SK-N-SH (cell line): ENCODE results near the gene CELSR1. TPM values are rescaled to one million over a fixed set of nuclear protein-coding genes. Genes with fewer than 3 reads are reported as not detected.

Experiments used
- CTCF ChIA-PET: fragments of 300-600, 350-600 bp; formaldehyde crosslinking; extraction: SDS; loops from one replicate; lab custom pipeline; 2021; lab: Yijun Ruan, JAX
- POLR2A ChIA-PET: fragments of 350-600 bp; sonication (Branson Sonifier 250); formaldehyde crosslinking; extraction: SDS; loops from one replicate; lab custom pipeline; 2020; ENCODE audit warnings: antibody characterized with exemption, inconsistent platforms; lab: Yijun Ruan, JAX
- DNase-seq: peaks from one replicate; pipeline ENCODE4 v3.0.0; 2012
- H2AFZ ChIP-seq: fragments of 200-600 bp; sonication (generic); 2 replicates; pipeline ENCODE4 v1.8.1; 2016; ENCODE audit warnings: antibody characterized with exemption, mild to moderate bottlenecking, low read depth
- H3F3A ChIP-seq: fragments of 200-600 bp; sonication (generic); replicated peaks from 2 replicates; pipeline ENCODE3; 2016; ENCODE audit warnings: antibody characterized with exemption, mild to moderate bottlenecking; ENCODE audit not compliant: insufficient read depth
- H3K27ac ChIP-seq, 2 experiments: fragments of 200-500 bp in 1 of 2; fragments of 200-600 bp in 1 of 2; sonication (Bioruptor generic) in 1 of 2; sonication (generic), shearing (Covaris generic) in 1 of 2; 2 replicates each; pipeline versions ENCODE4 v1.5.1 to v1.6.1; 2014 to 2016; ENCODE audit warnings: low read depth in 2 of 2, inconsistent platforms in 1 of 2, low read length in 1 of 2, mild to moderate bottlenecking in 1 of 2, mixed read lengths in 1 of 2
- H3K27me3 ChIP-seq: fragments of 200-600 bp; sonication (generic), shearing (Covaris generic); 2 replicates; pipeline ENCODE4 v1.6.1; 2016; ENCODE audit warnings: mixed run types; ENCODE audit not compliant: insufficient read depth
- H3K36me3 ChIP-seq, 2 experiments: fragments of 200-500 bp in 1 of 2; fragments of 200-600 bp in 1 of 2; sonication (Bioruptor generic) in 1 of 2; sonication (generic) in 1 of 2; replicated peaks in 1 of 2; 2 replicates each; pipeline versions ENCODE3 to v1.5.1; 2014 to 2016; ENCODE audit warnings: low read length in 1 of 2, mild to moderate bottlenecking in 1 of 2; ENCODE audit not compliant: insufficient read depth in 2 of 2, control insufficient read depth in 1 of 2
- H3K4me1 ChIP-seq, 2 experiments: fragments of 200-500 bp in 1 of 2; fragments of 200-600 bp in 1 of 2; sonication (Bioruptor generic) in 1 of 2; sonication (generic), shearing (Covaris generic) in 1 of 2; 2 replicates each; pipeline versions ENCODE4 v1.5.1 to v1.6.1; 2014 to 2016; ENCODE audit warnings: low read depth in 1 of 2, low read length in 1 of 2, mixed run types in 1 of 2; ENCODE audit not compliant: insufficient read depth in 2 of 2, control insufficient read depth in 1 of 2
- H3K4me2 ChIP-seq: fragments of 200-600 bp; sonication (generic), shearing (Covaris generic); 2 replicates; pipeline ENCODE4 v1.6.1; 2017; ENCODE audit warnings: mixed run types
- H3K4me3 ChIP-seq, 2 experiments: fragments of 200-500 bp in 1 of 2; fragments of 200-600 bp in 1 of 2; sonication (Bioruptor generic) in 1 of 2; sonication (generic), shearing (Covaris generic) in 1 of 2; 2 replicates each; pipeline versions ENCODE4 v1.5.1 to v1.8.1; 2014 to 2016; ENCODE audit warnings: low read depth in 2 of 2, inconsistent platforms in 1 of 2, low read length in 1 of 2, mild to moderate bottlenecking in 1 of 2, mixed read lengths in 1 of 2, moderate library complexity in 1 of 2
- H3K79me2 ChIP-seq: fragments of 200-600 bp; sonication (generic); 2 replicates; pipeline ENCODE4 v1.8.1; 2017; ENCODE audit warnings: mild to moderate bottlenecking; ENCODE audit not compliant: insufficient read depth
- H3K9ac ChIP-seq: fragments of 200-600 bp; sonication (generic); 2 replicates; pipeline ENCODE4 v1.6.1; 2017; ENCODE audit warnings: mixed run types
- H3K9me2 ChIP-seq: fragments of 200-600 bp; sonication (generic); 2 replicates; pipeline ENCODE4 v1.6.1; 2017; ENCODE audit warnings: mixed run types
- H3K9me3 ChIP-seq: fragments of 200-600 bp; sonication (generic); 2 replicates; pipeline ENCODE4 v1.6.1; 2017; ENCODE audit warnings: mixed run types, mild to moderate bottlenecking, moderate library complexity
- H4K20me1 ChIP-seq: fragments of 200-600 bp; sonication (generic); 2 replicates; pipeline ENCODE4 v1.6.1; 2017; ENCODE audit warnings: mild to moderate bottlenecking, mixed run types; ENCODE audit not compliant: insufficient read depth
- CHD2 ChIP-seq: fragments of 150-350 bp; IDR thresholded peaks from 2 replicates; pipeline ENCODE4 v1.6.1; 2018; ENCODE audit warnings: low read length; ENCODE audit not compliant: partially characterized antibody
- FOSL2 ChIP-seq: IDR thresholded peaks from 2 replicates; pipeline ENCODE4 v1.4.0; 2012; ENCODE audit warnings: low read depth, mild to moderate bottlenecking, moderate library complexity, borderline replicate concordance
- FOXJ3 ChIP-seq: sonication (generic); formaldehyde crosslinking; IDR thresholded peaks from 2 replicates; pipeline ENCODE4 v1.5.1; 2020; ENCODE audit warnings: mild to moderate bottlenecking, missing genetic modification reagents
- GATA2 ChIP-seq: sonication (generic); formaldehyde crosslinking; IDR thresholded peaks from 2 replicates; pipeline ENCODE4 v1.5.0; 2020; ENCODE audit warnings: mild to moderate bottlenecking, missing genetic modification reagents
- JUND ChIP-seq: IDR thresholded peaks from 2 replicates; pipeline ENCODE4 v1.4.0; 2012
- MEF2A ChIP-seq: IDR thresholded peaks from 2 replicates; pipeline ENCODE4 v1.4.0; 2012; ENCODE audit warnings: low read depth, borderline replicate concordance
- MXI1 ChIP-seq: IDR thresholded peaks from 2 replicates; pipeline ENCODE4 v1.6.1; 2012; ENCODE audit warnings: mild to moderate bottlenecking, low read depth, low read length, improper control_type of control experiment
- NRF1 ChIP-seq: IDR thresholded peaks from 2 replicates; pipeline ENCODE4 v1.6.1; 2012; ENCODE audit warnings: low read depth, mild to moderate bottlenecking, low read length
- POLR2AphosphoS5 ChIP-seq: IDR thresholded peaks from 2 replicates; pipeline ENCODE4 v1.6.1; 2012; ENCODE audit warnings: low read depth, low read length
- RAD21 ChIP-seq: IDR thresholded peaks from 2 replicates; pipeline ENCODE4 v1.6.1; 2012; ENCODE audit warnings: mild to moderate bottlenecking, low read length
- RFX5 ChIP-seq: IDR thresholded peaks from 2 replicates; pipeline ENCODE4 v1.6.1; 2012; ENCODE audit warnings: mild to moderate bottlenecking, improper control_type of control experiment, low read length
- RXRA ChIP-seq: IDR thresholded peaks from 2 replicates; pipeline ENCODE4 v1.4.0; 2012; ENCODE audit warnings: low read depth, mild to moderate bottlenecking, borderline replicate concordance
- TAF1 ChIP-seq: IDR thresholded peaks from 2 replicates; pipeline ENCODE4 v1.6.1; 2012; ENCODE audit warnings: low read depth, mild to moderate bottlenecking, low read length, moderate library complexity, borderline replicate concordance
- TCF12 ChIP-seq: IDR thresholded peaks from 2 replicates; pipeline ENCODE4 v1.4.0; 2012
- TEAD4 ChIP-seq: IDR thresholded peaks from 2 replicates; pipeline ENCODE4 v1.4.0; 2012; ENCODE audit warnings: mild to moderate bottlenecking, borderline replicate concordance; ENCODE audit not compliant: insufficient read depth
- WGBS: methylation state at CpG from one replicate; pipeline ENCODE4 v1.1.6; 2017; ENCODE audit warnings: low lambda C conversion rate; 5-methylcytosine and 5-hydroxymethylcytosine counted together
- polyA plus RNA-seq, 3 experiments: library from polyadenylated mRNA; depleted of rRNA; stranded (reverse); fragments of >200 nt; gene quantifications; 2 replicates each; pipeline ENCODE4 v1.2.3, GENCODE V29; 2012
- TF ChIP-seq, protein P1 (sequence below): IDR thresholded peaks from 2 replicates; pipeline ENCODE4; 2012
- TF ChIP-seq, protein P2 (sequence below): fragments of 150-350 bp; IDR thresholded peaks from 2 replicates; pipeline ENCODE4 v1.6.1; 2016; ENCODE audit warnings: mild to moderate bottlenecking, low read depth, low read length
- TF ChIP-seq, protein P3 (sequence below): IDR thresholded peaks from 2 replicates; pipeline ENCODE4 v1.4.0; 2012; ENCODE audit warnings: low read depth
- TF ChIP-seq, protein P4 (sequence below): IDR thresholded peaks from 2 replicates; pipeline ENCODE4 v1.4.0; 2012; ENCODE audit warnings: low read depth, borderline replicate concordance
- TF ChIP-seq, protein P5 (sequence below): fragments of 150-350 bp; IDR thresholded peaks from 2 replicates; pipeline ENCODE4 v1.6.1; 2017; ENCODE audit warnings: antibody characterized with exemption, low read length, low read depth, borderline replicate concordance

The CELSR1 gene
- polyA plus RNA-seq, 1 of the 3 experiments (the other 2 are of a cell fraction) = 5.0 TPM

DNA sequence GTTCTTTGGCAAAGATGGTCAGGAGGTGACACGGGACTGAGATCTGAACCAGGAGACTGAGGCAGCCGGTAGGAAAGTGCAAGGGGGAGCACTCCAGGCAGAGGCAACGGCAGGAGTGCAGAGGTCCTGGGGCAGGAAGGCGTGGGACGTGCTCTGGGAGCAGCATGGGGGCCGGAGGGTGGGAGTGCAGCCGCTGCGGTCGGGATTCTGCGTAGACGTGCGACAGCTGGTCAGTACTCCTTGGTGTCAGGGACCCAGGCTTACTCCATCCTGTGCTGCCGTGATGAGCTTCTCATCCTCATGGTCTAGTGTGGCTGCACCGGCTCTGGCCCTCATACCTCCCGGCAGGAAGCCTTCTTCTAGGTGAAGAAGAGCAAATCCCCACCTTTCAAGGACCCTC, 218.8 kb downstream of the CELSR1 start:
- Histone ChIP-seq H3K4me3 (no peak overlapping the region), H3K27me3 (no peaks in the 10 kb centered on the region)
- 94% methylated on average over 14 of the region's 15 CpGs for whole genome bisulfite sequencing

DNA sequence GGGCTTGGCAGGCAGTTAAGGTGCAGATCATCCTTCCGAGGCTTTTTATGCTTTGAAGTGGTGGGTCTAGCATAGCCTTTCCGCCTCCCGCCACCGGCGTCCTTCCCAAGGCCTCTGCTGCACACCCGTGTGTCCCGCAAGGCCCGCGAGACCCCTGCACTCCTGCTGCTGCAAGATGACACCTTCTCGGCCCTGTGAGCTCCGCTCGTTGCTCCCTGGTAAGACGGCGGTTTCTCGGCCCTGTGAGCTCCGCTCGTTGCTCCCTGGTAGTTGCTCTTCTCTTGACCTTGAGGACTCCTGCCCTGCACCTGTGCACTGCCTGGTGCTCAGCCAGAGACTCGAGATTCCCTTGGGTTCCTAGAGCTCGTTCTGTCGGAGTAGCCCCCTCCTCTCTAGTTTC, 219.8 kb downstream of the CELSR1 start:
- ChIA-PET CTCF (interaction anchor here (0.8 to 6.1 kb wide), 9 partner anchors 11 to 323 kb away, joined by 3 to 69 read pairs (median 3); no protein-coding TSS in a partner anchor), POLR2A (no interaction called here)
- no peak overlapping the region for H2AFZ ChIP-seq

More for the DNA sequence above, 218.8 kb downstream of the CELSR1 start:
- ChIA-PET POLR2A (interaction anchor here (0.7 kb wide), 1 partner anchor 29 kb away, joined by 3 read pairs; no protein-coding TSS in a partner anchor), CTCF (interaction anchor here (0.8 to 6.1 kb wide), 9 partner anchors 10 to 312 kb away, joined by 3 to 69 read pairs (median 3); no protein-coding TSS in a partner anchor)
- TF ChIP-seq MEF2A = no peak
- TF ChIP-seq MXI1 = no peak
- no peak for TF ChIP-seq JUND
- TF ChIP-seq, protein P1, sequence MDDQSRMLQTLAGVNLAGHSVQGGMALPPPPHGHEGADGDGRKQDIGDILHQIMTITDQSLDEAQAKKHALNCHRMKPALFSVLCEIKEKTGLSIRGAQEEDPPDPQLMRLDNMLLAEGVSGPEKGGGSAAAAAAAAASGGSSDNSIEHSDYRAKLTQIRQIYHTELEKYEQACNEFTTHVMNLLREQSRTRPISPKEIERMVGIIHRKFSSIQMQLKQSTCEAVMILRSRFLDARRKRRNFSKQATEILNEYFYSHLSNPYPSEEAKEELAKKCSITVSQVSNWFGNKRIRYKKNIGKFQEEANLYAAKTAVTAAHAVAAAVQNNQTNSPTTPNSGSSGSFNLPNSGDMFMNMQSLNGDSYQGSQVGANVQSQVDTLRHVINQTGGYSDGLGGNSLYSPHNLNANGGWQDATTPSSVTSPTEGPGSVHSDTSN = no peak
- no peak for TF ChIP-seq TAF1
- no peak for TF ChIP-seq POLR2AphosphoS5
- TF ChIP-seq, protein P2, sequence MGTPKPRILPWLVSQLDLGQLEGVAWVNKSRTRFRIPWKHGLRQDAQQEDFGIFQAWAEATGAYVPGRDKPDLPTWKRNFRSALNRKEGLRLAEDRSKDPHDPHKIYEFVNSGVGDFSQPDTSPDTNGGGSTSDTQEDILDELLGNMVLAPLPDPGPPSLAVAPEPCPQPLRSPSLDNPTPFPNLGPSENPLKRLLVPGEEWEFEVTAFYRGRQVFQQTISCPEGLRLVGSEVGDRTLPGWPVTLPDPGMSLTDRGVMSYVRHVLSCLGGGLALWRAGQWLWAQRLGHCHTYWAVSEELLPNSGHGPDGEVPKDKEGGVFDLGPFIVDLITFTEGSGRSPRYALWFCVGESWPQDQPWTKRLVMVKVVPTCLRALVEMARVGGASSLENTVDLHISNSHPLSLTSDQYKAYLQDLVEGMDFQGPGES = no peak
- H3K27ac ChIP-seq = no peak overlapping the region
- peaks cover 11 to 14% of the 10 kb centered on the region in 2 experiments for H3K36me3 ChIP-seq
- H3K9ac ChIP-seq = no peak overlapping the region
- no peak for DNase-seq
- peaks cover 5% of the 10 kb centered on the region for H3F3A ChIP-seq
- no peaks in the 10 kb centered on the region for H3K9me3 ChIP-seq
- H4K20me1 ChIP-seq = no peaks in the 10 kb centered on the region
- H3K79me2 ChIP-seq = peaks cover 61% of the 10 kb centered on the region
- no peaks in the 10 kb centered on the region for H3K9me2 ChIP-seq
- H3K4me1 ChIP-seq = no peaks in the 10 kb centered on the region; a peak in 1 of 4 replicates
- no peak overlapping the region for H2AFZ ChIP-seq
- no peak overlapping the region for H3K4me2 ChIP-seq

More for the DNA sequence above, 219.8 kb downstream of the CELSR1 start:
- H3K9ac ChIP-seq = no peak overlapping the region
- no peaks in the 10 kb centered on the region for H3K9me2 ChIP-seq
- TF ChIP-seq, protein P1 = no peak
- no peak for TF ChIP-seq RFX5
- TF ChIP-seq CHD2 = no peak
- TF ChIP-seq JUND = no peak
- TF ChIP-seq, protein P3, sequence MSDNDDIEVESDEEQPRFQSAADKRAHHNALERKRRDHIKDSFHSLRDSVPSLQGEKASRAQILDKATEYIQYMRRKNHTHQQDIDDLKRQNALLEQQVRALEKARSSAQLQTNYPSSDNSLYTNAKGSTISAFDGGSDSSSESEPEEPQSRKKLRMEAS = no peak
- TF ChIP-seq NRF1 = no peak
- no peak for TF ChIP-seq GATA2 (CRISPR knock-in tag)
- TF ChIP-seq, protein P4, sequence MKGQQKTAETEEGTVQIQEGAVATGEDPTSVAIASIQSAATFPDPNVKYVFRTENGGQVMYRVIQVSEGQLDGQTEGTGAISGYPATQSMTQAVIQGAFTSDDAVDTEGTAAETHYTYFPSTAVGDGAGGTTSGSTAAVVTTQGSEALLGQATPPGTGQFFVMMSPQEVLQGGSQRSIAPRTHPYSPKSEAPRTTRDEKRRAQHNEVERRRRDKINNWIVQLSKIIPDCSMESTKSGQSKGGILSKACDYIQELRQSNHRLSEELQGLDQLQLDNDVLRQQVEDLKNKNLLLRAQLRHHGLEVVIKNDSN = no peak
- TF ChIP-seq POLR2AphosphoS5 = no peak
- TF ChIP-seq RAD21 = no peak
- TF ChIP-seq RXRA = no peak
- TF ChIP-seq MXI1 = no peak
- no peak for TF ChIP-seq TCF12
- TF ChIP-seq, protein P5, sequence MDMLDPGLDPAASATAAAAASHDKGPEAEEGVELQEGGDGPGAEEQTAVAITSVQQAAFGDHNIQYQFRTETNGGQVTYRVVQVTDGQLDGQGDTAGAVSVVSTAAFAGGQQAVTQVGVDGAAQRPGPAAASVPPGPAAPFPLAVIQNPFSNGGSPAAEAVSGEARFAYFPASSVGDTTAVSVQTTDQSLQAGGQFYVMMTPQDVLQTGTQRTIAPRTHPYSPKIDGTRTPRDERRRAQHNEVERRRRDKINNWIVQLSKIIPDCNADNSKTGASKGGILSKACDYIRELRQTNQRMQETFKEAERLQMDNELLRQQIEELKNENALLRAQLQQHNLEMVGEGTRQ = no peak
- no peak for TF ChIP-seq FOSL2
- TF ChIP-seq TEAD4 = no peak
- TF ChIP-seq FOXJ3 (CRISPR knock-in tag) = no peak
- no peak for TF ChIP-seq MEF2A
- no peaks in the 10 kb centered on the region for H3K9me3 ChIP-seq
- H4K20me1 ChIP-seq = no peaks in the 10 kb centered on the region
- no peaks in the 10 kb centered on the region; a peak in 1 of 4 replicates for H3K4me1 ChIP-seq
- peaks cover 11 to 14% of the 10 kb centered on the region in 2 experiments for H3K36me3 ChIP-seq
- H3K27ac ChIP-seq = no peak overlapping the region
- no peak for DNase-seq
- peaks cover 66% of the 10 kb centered on the region for H3K79me2 ChIP-seq
- no peak overlapping the region for H3K4me2 ChIP-seq
- no peak overlapping the region for H3K4me3 ChIP-seq
- WGBS = 96% methylated on average over 19 of the region's 20 CpGs
- peaks cover 5% of the 10 kb centered on the region for H3F3A ChIP-seq
- H3K27me3 ChIP-seq = no peaks in the 10 kb centered on the region
